Rectal smooth muscle tissue (tissue), 1 donor: ENCODE data around the gene SLC4A4.

ENCODE experiments used
- H3K27ac ChIP-seq: one replicate; pipeline ENCODE4 v1.7.0; 2013; ENCODE audit warnings: low read depth, low read length, inconsistent platforms
- H3K27me3 ChIP-seq: one replicate; pipeline ENCODE4 v1.7.0; 2013; ENCODE audit warnings: low read length; ENCODE audit not compliant: control insufficient read depth, insufficient read depth
- H3K36me3 ChIP-seq: one replicate; pipeline ENCODE4 v1.7.0; 2013; ENCODE audit warnings: low read length; ENCODE audit not compliant: control insufficient read depth, insufficient read depth
- H3K4me1 ChIP-seq: one replicate; pipeline ENCODE4 v1.7.0; 2013; ENCODE audit warnings: low read length; ENCODE audit not compliant: control insufficient read depth, insufficient read depth
- H3K4me3 ChIP-seq: one replicate; pipeline ENCODE4 v1.7.0; 2013; ENCODE audit warnings: low read length
- H3K9ac ChIP-seq: one replicate; pipeline ENCODE4 v1.7.0; 2013; ENCODE audit warnings: low read length

SLC4A4 gene

GRCh38 chr4:71367546-71367945, 28.7 kb downstream of the SLC4A4 start:
- Histone ChIP-seq H3K9ac (no peak overlapping the region), H3K27me3 (no peaks in the 10 kb centered on the region), H3K27ac (no peak overlapping the region), H3K4me1 (no peaks in the 10 kb centered on the region), H3K36me3 (no peaks in the 10 kb centered on the region), H3K4me3 (no peak overlapping the region)

GRCh38 chr4:71368906-71369305, 30.1 kb downstream of the SLC4A4 start:
- H3K36me3 ChIP-seq, result no peaks in the 10 kb centered on the region
- H3K27me3 ChIP-seq, result no peaks in the 10 kb centered on the region
- no peaks in the 10 kb centered on the region for H3K4me1 ChIP-seq
- no peak overlapping the region for H3K9ac ChIP-seq
- no peak overlapping the region for H3K4me3 ChIP-seq
- H3K27ac ChIP-seq, result no peak overlapping the region

GRCh38 chr4:71369536-71369935, 30.7 kb downstream of the SLC4A4 start:
- H3K27me3 ChIP-seq, result no peaks in the 10 kb centered on the region
- H3K4me3 ChIP-seq, result no peak overlapping the region
- no peak overlapping the region for H3K9ac ChIP-seq
- no peaks in the 10 kb centered on the region for H3K36me3 ChIP-seq
- H3K4me1 ChIP-seq, result no peaks in the 10 kb centered on the region
- H3K27ac ChIP-seq, result no peak overlapping the region

- Histone ChIP-seq H3K4me3 (no peak overlapping the region), H3K27me3 (no peaks in the 10 kb centered on the region), H3K27ac (no peak overlapping the region), H3K4me1 (no peaks in the 10 kb centered on the region), H3K9ac (no peak overlapping the region), H3K36me3 (no peaks in the 10 kb centered on the region)
Observed at GRCh38 chr4:71375494-71375893, 36.7 kb downstream of the SLC4A4 start.

- no peaks in the 10 kb centered on the region for H3K36me3 ChIP-seq
- H3K9ac ChIP-seq, result no peak overlapping the region
- H3K27ac ChIP-seq, result no peak overlapping the region
- no peak overlapping the region for H3K4me3 ChIP-seq
- no peaks in the 10 kb centered on the region for H3K4me1 ChIP-seq
- no peaks in the 10 kb centered on the region for H3K27me3 ChIP-seq
Observed at GRCh38 chr4:71377561-71377960, 38.7 kb downstream of the SLC4A4 start.

- H3K36me3 ChIP-seq, result no peaks in the 10 kb centered on the region
- no peaks in the 10 kb centered on the region for H3K27me3 ChIP-seq
- H3K27ac ChIP-seq, result no peak overlapping the region
- no peak overlapping the region for H3K4me3 ChIP-seq
- no peak overlapping the region for H3K9ac ChIP-seq
- no peaks in the 10 kb centered on the region for H3K4me1 ChIP-seq
Observed at GRCh38 chr4:71379126-71379525, 40.3 kb downstream of the SLC4A4 start.

- Histone ChIP-seq H3K36me3 (no peaks in the 10 kb centered on the region), H3K9ac (no peak overlapping the region), H3K27me3 (no peaks in the 10 kb centered on the region), H3K27ac (no peak overlapping the region), H3K4me3 (no peak overlapping the region), H3K4me1 (no peaks in the 10 kb centered on the region)
Observed at GRCh38 chr4:71380788-71381187, 42.0 kb downstream of the SLC4A4 start.

GRCh38 chr4:71382125-71382899, 43.5 kb downstream of the SLC4A4 start:
- no peaks in the 10 kb centered on the region for H3K4me1 ChIP-seq
- no peak overlapping the region for H3K27ac ChIP-seq
- no peak overlapping the region for H3K9ac ChIP-seq
- no peak overlapping the region for H3K4me3 ChIP-seq
- no peaks in the 10 kb centered on the region for H3K27me3 ChIP-seq
- no peaks in the 10 kb centered on the region for H3K36me3 ChIP-seq

- no peaks in the 10 kb centered on the region for H3K4me1 ChIP-seq
- no peak overlapping the region for H3K27ac ChIP-seq
- H3K9ac ChIP-seq, result no peak overlapping the region
- H3K36me3 ChIP-seq, result no peaks in the 10 kb centered on the region
- no peak overlapping the region for H3K4me3 ChIP-seq
- H3K27me3 ChIP-seq, result no peaks in the 10 kb centered on the region
Observed at GRCh38 chr4:71382900-71383560, 44.2 kb downstream of the SLC4A4 start.

GRCh38 chr4:71383984-71384383, 45.2 kb downstream of the SLC4A4 start:
- H3K36me3 ChIP-seq, result no peaks in the 10 kb centered on the region
- H3K27ac ChIP-seq, result no peak overlapping the region
- H3K4me1 ChIP-seq, result no peaks in the 10 kb centered on the region
- H3K4me3 ChIP-seq, result no peak overlapping the region
- H3K9ac ChIP-seq, result no peak overlapping the region
- no peaks in the 10 kb centered on the region for H3K27me3 ChIP-seq

- H3K36me3 ChIP-seq, result no peaks in the 10 kb centered on the region
Observed at GRCh38 chr4:71389149-71389827, 50.5 kb downstream of the SLC4A4 start.

GRCh38 chr4:71392109-71392508, 53.3 kb downstream of the SLC4A4 start:
- H3K27ac ChIP-seq, result no peak overlapping the region
- no peaks in the 10 kb centered on the region for H3K4me1 ChIP-seq
- no peak overlapping the region for H3K9ac ChIP-seq
- no peak overlapping the region for H3K4me3 ChIP-seq
- no peaks in the 10 kb centered on the region for H3K36me3 ChIP-seq
- no peaks in the 10 kb centered on the region for H3K27me3 ChIP-seq

More at GRCh38 chr4:71389149-71389827, 50.5 kb downstream of the SLC4A4 start:
- Histone ChIP-seq H3K4me3 (no peak overlapping the region), H3K27ac (no peak overlapping the region), H3K9ac (no peak overlapping the region), H3K27me3 (no peaks in the 10 kb centered on the region), H3K4me1 (no peaks in the 10 kb centered on the region)
